B cell (primary cell): ENCODE data around the gene IL36RN.

Source experiments
- EZH2 ChIP-seq: IDR thresholded peaks from 2 replicates; pipeline ENCODE4 v1.6.1; 2012; ENCODE audit warnings: borderline replicate concordance, low read depth, mild to moderate bottlenecking, moderate library complexity, low read length; ENCODE audit not compliant: insufficient read depth, poor library complexity, severe bottlenecking
- TF ChIP-seq, protein P1 (sequence below): fragments of 200-600 bp; IDR thresholded peaks from one replicate; pipeline ENCODE4 v1.8.0; 2022; ENCODE audit warnings: antibody characterized with exemption, mild to moderate bottlenecking

DNA sequence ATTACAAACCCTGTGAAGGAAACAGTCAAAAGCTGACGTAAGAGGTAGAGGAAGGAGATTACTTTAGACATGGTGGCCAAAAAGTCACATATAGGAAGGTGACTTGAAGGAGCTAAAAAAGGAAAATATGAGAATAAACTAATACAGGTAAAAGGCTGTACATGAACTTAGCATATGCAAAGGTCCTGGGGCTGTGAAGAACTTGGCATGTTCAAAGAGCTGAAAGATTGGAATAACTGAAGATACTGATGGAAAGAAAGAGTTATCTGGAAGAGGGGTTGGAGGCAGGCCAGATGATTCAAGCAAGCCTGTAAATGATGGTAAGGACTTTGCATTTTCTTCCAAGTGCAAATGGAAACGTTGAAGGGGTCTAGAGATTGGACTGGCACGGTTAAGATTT lies 40.5 kb upstream of the IL36RN start:
- TF ChIP-seq, protein P1, sequence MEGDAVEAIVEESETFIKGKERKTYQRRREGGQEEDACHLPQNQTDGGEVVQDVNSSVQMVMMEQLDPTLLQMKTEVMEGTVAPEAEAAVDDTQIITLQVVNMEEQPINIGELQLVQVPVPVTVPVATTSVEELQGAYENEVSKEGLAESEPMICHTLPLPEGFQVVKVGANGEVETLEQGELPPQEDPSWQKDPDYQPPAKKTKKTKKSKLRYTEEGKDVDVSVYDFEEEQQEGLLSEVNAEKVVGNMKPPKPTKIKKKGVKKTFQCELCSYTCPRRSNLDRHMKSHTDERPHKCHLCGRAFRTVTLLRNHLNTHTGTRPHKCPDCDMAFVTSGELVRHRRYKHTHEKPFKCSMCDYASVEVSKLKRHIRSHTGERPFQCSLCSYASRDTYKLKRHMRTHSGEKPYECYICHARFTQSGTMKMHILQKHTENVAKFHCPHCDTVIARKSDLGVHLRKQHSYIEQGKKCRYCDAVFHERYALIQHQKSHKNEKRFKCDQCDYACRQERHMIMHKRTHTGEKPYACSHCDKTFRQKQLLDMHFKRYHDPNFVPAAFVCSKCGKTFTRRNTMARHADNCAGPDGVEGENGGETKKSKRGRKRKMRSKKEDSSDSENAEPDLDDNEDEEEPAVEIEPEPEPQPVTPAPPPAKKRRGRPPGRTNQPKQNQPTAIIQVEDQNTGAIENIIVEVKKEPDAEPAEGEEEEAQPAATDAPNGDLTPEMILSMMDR: no peak
- no peak for TF ChIP-seq EZH2
